ENCODE data around the gene PRSS2.

Gene PRSS2

DNA sequence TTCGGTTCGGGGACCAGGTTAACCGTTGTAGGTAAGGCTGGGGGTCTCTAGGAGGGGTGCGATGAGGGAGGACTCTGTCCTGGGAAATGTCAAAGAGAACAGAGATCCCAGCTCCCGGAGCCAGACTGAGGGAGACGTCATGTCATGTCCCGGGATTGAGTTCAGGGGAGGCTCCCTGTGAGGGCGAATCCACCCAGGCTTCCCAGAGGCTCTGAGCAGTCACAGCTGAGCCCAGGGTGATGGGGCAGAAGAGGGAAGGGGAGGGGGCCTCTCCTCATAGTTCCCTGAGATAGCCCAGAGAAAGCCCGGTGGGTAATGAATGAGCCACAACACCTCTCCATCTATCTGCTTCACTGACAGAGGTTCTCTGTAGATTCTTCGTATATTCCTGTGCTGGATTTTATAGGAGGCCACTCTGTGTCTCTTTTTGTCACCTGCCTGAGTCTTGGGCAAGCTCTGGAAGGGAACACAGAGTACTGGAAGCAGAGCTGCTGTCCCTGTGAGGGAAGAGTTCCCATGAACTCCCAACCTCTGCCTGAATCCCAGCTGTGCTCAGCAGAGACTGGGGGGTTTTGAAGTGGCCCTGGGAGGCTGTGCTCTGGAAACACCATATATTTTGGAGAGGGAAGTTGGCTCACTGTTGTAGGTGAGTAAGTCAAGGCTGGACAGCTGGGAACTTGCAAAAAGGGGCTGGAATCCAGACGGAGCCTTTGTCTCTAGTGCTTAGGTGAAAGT, 16.4 kb downstream of the PRSS2 start:
- no peak for DNase-seq (ENCODE audit: low read depth)

DNA sequence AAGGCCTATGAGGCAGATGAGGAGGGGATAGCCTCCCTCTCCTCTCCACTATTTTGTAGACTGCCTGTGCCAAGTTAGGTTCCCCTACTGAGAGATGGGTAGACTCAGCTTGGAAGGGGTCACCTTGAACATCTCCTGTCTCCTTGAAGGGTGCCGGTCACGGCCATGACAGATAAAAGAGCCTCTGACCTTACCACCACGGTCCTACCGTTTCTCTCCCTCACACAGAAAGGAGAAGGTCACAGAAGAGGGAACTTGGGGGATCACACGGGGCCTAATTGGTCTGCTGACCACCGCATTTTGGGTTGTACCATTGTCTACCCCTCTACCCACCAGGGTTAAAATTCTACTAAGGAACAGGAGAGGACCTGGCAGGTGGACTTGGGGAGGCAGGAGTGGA, 17.0 kb downstream of the PRSS2 start:
- no peak for DNase-seq (ENCODE audit: low read depth)

DNA sequence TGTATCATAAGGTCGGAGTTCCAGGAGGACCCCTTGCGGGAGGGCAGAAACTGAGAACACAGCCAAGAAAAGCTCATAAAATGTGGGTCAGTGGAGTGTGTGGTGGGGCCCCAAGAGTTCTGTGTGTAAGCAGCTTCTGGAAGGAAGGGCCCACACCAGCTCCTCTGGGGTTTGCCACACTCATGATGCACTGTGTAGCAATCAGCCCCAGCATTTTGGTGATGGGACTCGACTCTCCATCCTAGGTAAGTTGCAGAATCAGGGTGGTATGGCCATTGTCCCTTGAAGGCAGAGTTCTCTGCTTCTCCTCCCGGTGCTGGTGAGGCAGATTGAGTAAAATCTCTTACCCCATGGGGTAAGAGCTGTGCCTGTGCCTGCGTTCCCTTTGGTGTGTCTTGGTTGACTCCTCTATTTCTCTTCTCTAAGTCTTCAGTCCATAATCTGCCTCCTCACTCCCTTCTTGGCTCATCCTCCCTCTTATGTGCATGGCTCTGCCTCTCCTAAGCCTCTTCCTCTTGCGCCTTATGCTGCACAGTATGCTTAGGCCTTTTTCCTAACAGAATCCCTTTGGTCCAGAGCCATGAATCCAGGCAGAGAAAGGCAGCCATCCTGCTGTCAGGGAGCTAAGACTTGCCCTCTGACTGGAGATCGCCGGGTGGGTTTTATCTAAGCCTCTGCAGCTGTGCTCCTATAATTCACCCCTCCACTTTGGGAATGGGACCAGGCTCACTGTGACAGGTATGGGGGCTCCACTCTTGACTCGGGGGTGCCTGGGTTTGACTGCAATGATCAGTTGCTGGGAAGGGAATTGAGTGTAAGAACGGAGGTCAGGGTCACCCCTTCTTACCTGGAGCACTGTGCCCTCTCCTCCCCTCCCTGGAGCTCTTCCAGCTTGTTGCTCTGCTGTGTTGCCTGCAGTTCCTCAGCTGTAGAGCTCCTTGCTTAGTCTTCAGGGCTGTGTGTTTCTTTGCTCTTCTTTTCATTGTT, 17.8 kb downstream of the PRSS2 start:
- no peak for DNase-seq (ENCODE audit: low read depth)

- no peak for DNase-seq (ENCODE audit: low read depth)
Measured at GRCh38 chr7:142789441-142789840, 18.7 kb downstream of the PRSS2 start.

DNA sequence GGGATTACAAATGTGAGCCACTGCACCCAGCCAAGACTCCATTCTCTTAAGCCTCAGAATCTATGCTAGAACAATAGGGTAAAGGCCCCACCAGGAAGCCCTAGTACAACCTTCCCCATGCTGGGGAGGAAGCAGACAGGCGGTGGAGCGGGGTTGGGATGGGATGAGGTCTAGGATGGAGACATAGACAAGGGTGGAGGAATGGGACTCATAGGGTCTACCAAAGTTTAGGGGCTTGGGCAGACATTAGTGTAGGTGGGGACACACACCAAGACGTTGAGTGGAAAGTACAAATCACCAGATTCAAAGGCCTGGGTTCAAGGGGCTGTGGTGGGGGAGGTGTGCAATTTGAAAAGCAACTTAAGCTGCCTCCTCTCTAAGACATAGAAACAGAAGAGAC, 19.3 kb downstream of the PRSS2 start:
- DNase-seq (ENCODE audit: low read depth), result no peak

DNA sequence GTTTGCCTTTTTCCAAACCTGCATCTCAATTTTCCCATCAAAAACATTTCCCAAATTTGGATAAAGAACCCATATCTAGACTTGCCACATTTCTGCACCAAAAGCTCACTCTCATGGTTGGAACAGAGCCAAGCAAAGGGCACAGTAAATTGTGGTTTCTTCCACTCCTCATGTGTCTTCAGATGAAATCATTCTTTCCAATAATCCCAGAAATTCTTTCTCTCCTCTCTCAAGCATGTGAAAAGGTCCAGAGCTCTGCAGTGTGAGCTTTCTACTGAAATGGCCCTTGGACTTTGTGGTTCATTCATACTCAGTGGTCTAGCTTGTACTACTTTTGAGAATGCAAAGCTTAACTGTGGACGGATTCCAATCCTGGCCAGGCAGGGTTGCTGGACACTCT, 19.8 kb downstream of the PRSS2 start:
- DNase-seq (ENCODE audit: low read depth), result no peak

GRCh38 chr7:142791502-142791901, 20.7 kb downstream of the PRSS2 start:
- DNase-seq (ENCODE audit: low read depth), result no peak

GRCh38 chr7:142792129-142792528, 21.4 kb downstream of the PRSS2 start:
- no peak for DNase-seq (ENCODE audit: low read depth)

- DNase-seq (ENCODE audit: low read depth), result no peak
Measured at GRCh38 chr7:142792593-142792992, 21.8 kb downstream of the PRSS2 start.

DNA sequence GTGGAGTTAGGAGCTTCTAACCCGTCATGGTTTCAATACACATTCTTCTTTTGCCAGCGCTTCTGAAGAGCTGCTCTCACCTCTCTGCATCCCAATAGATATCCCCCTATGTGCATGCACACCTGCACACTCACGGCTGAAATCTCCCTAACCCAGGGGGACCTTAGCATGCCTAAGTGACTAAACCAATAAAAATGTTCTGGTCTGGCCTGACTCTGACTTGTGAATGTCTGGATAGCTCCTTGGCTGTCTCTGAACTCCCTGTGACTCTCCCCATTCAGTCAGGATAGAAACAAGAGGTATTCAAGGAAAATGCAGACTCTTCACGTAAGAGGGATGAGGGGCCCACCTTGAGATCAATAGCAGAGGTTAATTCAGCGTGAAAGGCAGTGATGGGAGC, 22.4 kb downstream of the PRSS2 start:
- DNase-seq (ENCODE audit: low read depth), result no peak

DNA sequence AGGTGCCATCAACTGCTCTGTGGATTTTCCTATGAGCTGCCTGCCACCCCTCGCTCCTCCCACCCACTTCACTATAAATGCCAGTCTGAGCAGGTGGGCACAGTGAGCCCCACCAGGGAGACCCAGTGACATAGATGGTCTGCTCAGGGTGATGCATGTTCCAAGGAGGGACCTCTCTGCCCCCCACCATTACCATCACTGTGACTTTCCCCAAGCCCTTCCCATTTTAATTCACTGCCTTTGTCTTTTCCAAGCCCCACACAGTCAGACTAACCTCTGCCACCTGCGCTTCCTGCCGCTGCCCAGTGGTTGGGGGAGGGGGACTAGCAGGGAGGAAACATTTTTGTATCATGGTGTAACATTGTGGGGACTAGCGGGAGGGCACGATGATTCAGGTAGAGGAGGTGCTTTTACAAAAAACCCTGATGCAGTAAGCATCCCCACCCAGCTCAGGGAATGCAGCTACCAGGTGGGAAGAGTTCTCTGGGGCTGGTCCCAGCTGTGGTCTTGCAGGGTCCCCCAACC, 24.6 kb downstream of the PRSS2 start:
- no peak for DNase-seq (ENCODE audit: low read depth)

GRCh38 chr7:142796001-142796500, 25.3 kb downstream of the PRSS2 start:
- DNase-seq (ENCODE audit: low read depth), result no peak

GRCh38 chr7:142796501-142797390, 26.0 kb downstream of the PRSS2 start:
- DNase-seq (ENCODE audit: low read depth), result no peak

- DNase-seq (ENCODE audit: low read depth), result no peak
Measured at GRCh38 chr7:142797391-142798377, 26.9 kb downstream of the PRSS2 start.

- no peak for DNase-seq (ENCODE audit: low read depth)
Measured at GRCh38 chr7:142798451-142799436, 28.0 kb downstream of the PRSS2 start.

DNA sequence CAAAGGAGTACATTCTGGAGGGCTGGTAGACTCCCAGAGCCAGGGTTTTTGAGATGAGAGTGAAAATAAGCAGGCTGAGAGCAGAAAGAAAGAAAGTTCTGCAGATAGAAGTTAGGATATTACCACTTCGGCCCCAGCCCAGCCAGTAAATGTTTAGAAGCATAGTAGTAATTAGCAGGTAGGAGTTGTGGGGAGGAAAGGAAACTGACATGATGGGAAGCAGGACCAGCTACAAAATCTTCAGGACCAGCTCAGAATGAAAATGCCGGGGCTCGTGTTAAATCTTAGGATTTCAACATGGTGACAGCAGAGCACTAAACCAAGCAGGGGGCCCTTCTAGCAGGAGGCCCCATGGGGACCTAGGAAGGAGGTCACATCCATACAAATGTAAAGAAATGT, 28.7 kb downstream of the PRSS2 start:
- DNase-seq (ENCODE audit: low read depth), result no peak

DNA sequence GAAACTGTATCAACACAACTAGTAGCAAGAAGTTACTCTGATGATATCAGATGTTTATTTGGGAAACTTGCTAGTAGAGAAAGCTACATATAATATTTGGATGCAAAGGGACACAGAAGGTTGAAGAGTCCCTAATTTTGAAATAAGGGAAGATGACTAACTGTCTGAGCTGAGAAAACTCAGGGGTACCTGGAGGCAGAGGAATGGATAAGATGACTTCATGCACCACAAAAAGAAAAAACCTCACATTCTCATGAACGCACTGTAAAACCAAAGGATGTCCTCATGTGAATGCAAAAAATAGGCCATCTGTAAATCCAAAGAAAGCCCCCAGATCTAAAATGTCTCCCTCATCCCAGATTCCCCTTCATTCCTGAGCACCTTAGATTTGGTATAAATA, 29.3 kb downstream of the PRSS2 start:
- no peak for DNase-seq (ENCODE audit: low read depth)

- DNase-seq (ENCODE audit: low read depth), result no peak
Measured at GRCh38 chr7:142800699-142801260, 30.0 kb downstream of the PRSS2 start.
